NCI-H446 (cell line): Measurements from ENCODE around the gene CHCHD3.
A peak's percentile ranks its signal among the peaks of the same experiment; 100 is the strongest.

Experiments used
- DNase-seq, 2 experiments: peaks; one replicate each; lab custom pipeline; 2025; lab: John Stamatoyannopoulos, UW

CHCHD3 gene

DNA sequence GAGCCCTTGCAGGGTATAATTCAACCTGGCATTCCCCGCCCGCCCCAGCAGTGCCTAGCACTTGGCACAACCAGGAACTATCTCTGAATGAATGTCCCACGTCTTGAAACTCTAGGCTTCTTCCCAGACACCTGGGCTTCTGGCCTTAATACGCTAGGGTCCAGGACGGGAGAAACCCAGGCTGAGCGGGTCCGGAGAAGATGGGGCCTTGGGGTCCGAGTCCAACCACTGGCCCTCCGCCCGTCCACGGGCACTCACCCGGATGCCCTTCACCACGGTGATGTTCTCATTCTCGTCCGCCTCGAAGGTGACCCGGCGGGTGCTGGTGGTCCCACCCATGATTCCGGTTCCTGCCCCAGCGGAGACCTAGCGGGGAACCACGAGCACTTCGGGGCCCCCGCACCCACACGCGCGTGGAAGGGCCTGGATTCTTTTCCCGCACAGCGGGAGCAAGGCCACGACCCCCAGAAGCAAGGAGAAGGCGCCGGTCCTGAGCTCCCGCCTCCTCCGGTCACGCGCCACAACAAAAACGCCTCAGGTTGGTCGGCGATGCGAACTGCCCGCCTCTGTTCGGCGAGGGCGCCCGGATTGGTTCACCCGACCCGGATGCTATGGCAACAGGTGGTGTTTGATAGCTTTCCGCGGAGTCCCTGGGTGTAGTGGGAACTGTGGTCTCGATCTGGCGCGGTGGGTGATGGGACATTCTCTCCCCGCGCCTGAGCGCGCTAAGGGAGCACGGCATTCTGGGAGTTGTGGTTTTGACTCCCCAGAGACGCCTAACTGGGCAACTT is at the start of gene CHCHD3:
Gene CHCHD3, minus strand, starts transcription at position 492 of the 791 bp plus-strand sequence. Its CDS starts 153 bp downstream, at position 339.
- DNase-seq: peak; percentile 81 to 97

DNA sequence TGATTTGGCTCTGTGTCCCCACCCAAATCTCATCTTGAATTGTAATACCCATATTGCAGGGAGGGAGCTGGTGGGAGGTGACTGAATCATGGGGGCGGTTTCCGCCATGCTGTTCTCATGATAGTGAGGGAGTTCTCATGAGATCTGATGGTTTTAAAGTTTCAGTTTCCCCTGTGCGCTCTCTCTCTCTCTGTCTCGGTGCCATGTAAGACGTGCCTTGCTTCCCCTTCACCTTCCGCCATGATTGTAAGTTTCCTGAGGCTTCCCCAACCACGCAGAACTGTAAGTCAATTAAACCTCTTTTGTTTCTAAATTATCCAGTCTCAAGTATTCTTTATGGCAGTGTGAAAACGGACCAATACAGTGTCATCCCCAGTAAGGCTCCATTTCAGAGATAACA is 48.3 kb upstream of the CHCHD3 start:
- no peak for DNase-seq

DNA sequence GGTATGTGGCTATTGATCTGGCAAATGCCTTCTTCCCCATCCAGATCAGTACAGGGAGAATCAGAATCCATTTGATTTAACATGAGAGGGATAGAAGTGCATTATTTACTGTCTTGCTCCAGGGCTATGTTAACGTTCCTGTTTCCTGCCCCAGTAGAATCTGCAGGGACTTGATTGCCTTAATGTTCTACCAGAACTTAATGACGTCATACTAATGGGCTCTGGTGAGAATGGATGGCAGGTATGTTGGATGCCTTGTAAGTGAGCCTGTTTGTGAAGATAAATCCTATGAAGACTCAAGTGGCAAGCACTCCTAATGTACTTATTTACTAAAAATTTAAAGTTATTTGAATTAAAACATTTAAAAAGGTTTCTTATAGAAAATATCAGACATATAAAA is 44.5 kb upstream of the CHCHD3 start:
- DNase-seq: no peak

DNA sequence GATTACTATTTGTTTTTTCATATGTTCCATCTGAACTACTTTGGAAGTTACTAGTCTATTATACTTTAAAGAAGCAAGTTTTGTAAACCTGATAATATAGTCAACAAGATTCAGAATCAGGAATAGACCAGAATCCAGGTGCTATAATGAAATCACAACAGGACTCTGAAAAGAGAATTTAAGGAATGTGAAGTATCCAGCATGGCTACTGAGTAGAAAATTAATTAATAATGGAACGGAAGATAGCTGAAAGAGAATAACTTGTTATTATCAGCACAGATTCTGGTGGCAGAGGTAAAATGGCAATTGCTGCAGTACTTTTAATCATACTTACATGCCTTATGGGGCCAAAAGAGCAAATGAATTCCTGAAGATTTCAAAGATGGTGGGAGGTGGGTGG is 43.1 kb upstream of the CHCHD3 start:
- no peak for DNase-seq

DNA sequence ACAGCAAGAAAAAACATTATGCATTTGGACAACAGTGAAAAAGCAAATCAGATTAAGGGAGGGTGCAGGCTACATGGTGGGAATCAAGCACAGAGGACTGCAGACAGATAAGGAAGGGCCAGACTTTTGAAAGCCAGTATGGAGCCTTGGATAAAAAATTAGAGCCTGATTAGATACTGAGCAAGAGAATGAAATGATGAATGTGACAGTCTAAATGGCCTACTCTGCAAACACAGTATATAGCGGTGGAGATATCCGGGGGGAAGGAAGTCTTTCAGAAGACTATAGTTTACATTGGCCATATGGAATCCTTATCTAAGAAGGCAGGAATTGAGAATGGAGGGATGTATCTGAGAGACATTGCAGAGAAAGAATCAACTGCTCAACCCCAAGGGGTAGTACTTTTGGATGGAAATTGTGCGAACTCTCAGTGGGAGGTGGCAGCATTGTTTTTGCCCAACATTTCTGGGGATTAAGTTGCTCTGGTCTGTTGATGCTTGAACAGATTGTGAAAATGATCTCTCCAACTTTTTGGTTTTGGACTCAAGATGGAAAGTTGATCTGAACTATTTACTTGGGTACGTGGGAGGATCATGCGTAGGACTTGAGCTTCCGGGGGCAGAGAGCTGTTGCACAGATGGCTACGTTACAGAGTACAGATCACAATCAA is 39.4 kb upstream of the CHCHD3 start:
- no peak for DNase-seq

DNA sequence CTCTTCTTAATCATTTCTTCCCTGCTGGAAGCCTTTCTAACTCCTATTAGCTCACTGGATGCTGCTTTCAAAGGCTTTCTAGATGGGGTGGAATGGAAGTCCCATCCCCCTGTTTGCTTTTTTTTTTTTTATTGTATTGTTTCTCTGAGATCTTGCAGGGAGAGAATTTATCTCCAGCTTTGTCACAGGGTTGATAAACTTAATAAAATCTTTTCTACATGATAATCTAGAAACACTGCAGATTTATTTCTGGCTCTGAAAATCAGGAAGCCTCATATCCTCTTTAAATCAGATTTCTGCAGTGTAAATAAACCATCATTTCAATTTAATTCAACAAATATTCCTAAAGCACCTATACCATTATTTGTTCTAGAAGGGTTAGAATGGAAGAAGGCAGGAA is 37.2 kb upstream of the CHCHD3 start:
- DNase-seq: no peak

DNA sequence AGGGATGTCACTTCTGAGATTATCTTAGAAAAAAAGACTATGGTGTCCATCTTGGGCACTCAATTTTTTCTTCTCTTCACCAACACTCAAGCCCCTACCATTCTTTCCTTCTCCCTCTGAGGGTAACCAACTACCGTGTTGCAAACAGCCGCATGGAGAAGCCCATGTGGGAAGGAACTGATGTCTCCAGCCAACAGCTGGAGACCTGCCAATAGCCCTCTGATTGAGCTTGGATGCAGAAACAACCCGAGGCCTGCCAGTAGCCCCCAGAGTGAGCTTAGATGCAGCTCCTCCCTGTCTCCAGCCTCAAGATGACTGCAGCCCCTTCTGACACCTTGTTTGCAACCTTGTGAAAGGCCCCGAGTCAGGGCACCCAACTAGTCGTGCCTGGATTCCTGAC is 36.4 kb upstream of the CHCHD3 start:
- peak in 1 of 2 experiments; percentile 71 for DNase-seq

DNA sequence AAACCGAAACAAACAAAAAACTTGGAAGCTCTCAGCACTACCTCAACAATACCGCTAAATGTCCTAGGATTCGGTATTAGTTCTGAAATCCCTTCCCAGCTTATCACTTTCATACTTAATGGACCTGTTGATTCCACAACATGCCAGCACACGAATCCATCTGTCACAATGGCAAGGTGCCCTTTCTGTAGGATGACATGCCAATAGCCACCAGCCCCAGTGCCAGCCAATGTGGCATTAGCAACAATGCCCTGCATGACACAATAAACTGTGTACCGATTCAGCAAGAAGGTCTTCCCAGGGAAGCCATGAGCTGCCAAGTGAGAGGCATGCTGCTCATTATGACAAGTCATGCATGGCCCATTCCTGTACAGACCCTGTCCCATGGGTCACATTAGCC is 35.6 kb upstream of the CHCHD3 start:
- DNase-seq: peak; percentile 7 to 65

DNA sequence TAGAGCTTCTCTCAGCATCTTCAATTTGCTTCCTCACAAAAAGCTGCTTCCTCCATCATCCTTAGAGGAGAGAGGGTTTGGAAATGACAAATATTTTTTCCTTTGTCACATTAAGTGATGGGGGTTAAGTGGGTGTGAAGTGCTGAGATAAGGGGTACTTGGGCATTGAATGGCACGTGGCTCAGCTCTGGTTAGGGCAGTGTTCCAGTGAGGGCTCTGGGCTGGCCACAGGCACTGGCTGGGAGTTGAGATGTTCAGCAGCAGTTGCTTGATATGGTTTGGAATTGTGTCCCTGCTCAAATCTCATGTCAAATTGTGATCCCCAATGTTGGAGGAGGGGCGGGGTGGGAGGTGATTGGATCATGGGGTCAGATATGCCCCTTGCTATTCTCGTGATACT is 33.7 kb upstream of the CHCHD3 start:
- no peak for DNase-seq

DNA sequence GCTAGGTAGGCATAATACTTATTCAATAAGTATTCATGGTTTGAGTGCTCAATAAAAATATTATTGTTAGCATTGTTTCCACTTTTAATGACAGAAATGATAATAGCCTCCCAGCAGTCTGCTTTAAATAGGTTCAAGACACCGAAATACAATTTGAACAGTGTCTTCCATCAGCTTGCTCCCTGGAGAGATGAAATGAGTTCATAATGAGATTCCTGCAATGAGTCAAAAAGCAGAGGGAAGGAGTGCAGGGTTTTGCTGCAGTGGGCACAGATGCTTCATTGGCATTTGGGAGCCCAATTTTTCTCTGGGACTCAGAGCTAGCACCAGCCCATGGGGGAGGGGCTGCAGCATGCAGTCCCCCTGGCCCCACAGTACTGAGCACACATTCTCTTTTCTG is 32.6 kb upstream of the CHCHD3 start:
- DNase-seq: no peak

DNA sequence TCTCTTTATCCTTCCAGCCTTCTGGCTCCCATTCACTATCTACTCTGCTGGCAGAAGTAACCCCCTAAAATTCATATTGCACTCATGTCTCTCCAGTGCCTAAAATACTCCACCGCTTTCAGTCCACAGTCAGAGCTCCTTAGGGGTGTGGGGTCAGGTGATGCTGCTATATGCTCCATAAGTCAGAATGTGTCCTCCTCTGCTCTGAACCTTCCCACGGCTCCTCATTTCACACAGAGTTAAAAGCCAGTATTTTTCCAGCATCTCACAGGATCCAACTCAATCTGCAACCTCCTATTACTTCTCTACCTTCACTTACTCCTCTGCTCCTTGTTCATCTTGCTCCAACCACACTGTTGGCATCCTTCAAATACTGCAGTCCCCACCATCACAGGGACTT is 31.1 kb upstream of the CHCHD3 start:
- no peak for DNase-seq

DNA sequence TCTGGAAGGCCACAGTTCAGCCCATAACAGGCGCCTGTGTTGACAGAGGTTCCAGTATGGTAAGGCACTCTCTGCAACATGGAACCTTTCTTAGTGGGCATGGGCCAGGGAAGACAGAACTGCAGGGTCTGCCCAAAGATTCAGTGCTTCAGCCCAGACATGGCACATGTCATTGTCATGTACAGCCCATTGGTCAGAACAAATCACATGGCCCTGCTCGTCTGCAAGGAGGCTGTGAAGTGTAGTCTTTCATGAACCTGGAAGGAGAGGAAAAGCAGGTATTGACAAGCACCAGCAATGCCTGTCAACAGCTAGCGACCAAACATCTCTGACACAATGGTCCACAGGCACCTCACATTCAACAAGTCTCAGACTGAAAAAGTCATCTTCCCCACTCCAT is 30.4 kb upstream of the CHCHD3 start:
- DNase-seq: no peak

DNA sequence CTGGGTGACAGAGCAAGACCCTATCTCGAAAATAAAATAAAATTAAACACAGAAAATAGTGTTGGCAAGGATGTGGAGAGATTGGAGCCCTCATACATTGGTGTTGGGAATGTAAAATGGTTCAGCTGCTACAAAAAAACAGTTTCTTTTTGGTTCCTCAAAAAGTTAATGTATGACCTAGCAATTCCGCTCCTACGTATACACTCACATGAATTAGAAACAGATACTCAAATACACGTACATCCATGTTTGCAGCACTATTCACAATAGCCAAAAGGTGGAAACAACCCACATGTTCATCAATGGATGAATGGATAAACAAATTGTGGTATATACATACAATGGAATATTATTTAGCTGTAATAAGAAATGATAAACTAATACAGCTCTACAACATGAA is 28.4 kb upstream of the CHCHD3 start:
- no peak for DNase-seq

DNA sequence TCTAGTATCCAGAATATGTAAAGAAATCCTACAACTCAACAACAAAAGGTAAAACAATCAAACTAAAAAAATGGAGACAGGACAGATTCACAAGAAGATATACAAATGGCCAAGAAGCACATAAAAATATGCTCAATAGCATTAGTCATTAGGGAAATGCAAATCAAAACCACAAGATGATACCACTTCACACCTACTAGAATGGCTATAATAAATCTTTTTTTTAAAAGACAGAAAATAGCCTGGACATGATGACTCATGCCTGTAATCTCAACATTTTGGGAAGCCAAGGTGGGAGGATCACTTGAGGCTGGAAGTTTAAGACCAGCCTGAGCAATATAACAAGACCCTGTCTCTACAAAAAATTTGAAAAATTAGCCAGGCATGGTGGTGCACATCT is 27.9 kb upstream of the CHCHD3 start:
- no peak for DNase-seq

DNA sequence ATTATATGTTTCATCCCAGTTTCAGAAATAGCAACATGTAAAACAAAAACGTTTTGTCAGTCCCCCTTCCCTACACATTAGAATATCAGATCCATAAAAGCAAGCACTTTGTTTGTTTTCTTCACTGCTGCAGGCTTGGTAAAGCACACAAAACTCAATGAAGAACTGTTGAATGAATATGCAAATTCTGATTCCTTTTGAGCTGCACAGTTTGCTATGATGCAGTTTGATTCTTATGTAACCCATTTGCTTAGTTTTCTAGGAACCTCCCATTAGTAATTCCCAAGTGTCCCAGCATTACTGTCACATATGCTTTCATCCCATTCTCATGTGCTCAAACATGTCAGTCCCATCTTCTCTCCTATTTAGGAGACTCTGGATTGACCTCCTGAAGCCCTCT is 26.1 kb upstream of the CHCHD3 start:
- no peak for DNase-seq

DNA sequence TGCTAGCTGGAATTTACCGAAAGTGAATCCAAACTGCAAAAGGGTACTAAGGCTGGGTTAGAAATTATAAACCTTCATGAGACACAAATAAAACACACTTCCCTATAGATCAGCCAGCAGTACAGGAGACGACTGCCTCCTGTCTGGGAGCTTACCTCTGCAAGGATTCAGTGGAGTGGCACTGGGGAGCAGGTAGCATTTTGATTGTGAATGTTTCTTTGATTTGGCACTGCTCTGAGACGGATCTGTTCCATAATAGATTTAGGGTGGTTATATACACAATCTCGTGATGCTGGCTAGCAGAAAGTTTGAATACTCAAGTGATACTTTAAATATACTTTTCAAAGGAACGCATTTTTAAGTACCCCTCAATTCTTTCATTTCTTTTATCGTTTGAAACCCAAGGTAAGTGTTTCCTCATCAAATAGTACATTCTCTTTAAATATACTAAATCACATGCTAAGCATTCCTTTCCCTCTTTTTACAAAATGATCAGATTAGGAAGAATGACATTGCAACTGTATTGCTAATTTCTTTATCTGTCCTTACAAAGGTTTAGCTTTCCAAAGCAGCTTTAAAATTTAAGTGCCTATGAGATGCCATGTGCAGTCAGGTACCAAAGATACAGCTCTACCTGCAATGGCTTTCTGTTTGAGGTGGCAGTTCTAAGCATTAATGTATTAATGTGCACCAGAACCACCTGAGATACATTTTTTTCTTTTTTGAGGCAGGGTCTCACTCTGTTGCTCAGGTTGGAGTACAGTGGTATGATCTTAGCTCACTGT is 20.6 kb upstream of the CHCHD3 start:
- no peak for DNase-seq

DNA sequence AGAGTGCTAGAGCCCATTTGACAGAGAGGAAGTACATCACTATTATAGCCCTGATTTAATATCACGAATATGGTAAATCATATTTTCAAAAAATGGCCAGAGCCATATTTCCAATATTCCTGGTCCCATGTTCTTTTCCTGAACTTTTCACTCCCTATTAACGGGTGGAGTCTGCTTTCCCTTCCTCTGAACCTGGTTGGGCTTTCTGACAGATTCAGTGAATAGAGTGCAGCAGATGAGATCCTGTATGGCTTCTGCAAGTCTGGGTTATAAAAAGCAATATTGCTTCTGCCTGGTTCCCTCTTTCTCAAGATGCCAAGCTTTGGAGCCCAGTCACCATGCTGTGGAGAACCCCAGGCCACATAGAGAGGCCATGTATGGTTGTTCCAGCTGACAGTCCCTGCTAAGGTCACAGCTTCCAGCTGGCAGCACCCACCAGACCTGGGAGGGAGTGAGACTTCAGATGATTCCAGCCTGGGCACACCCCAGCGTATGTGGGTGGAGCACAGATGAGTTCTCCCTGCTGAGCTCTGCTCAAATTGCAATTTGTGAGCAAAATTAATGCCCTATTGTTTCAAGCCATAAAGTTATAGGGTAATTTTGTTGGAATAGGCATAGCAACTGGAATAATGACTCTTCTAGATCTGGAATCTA is 17.9 kb upstream of the CHCHD3 start:
- no peak for DNase-seq

DNA sequence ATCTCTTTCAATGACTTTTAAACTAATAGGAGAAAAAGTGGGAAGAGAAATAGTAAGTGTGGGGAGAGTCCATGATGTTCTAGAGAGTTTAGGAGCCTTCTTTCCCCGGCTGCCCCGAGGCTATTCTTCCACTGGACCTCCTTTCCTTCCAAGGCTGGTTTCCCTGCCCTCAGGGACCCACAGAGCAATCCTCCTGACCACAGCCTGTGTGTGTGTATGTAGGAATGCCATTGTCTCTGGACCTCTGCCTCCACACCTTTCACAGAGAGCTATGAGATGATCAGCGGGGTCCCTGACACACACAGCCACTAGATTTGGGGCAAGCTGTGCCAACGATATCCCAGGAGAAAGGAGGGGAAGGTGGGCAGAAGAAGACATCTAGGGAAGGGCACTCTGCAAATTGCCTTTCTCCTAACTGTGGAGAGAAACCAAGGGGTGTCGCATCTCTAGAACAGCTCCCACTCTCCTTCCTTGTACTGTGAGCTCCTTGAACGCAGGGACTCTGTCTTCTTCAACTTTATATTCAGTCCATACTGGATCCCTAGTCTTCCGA is 13.3 kb upstream of the CHCHD3 start:
- no peak for DNase-seq

DNA sequence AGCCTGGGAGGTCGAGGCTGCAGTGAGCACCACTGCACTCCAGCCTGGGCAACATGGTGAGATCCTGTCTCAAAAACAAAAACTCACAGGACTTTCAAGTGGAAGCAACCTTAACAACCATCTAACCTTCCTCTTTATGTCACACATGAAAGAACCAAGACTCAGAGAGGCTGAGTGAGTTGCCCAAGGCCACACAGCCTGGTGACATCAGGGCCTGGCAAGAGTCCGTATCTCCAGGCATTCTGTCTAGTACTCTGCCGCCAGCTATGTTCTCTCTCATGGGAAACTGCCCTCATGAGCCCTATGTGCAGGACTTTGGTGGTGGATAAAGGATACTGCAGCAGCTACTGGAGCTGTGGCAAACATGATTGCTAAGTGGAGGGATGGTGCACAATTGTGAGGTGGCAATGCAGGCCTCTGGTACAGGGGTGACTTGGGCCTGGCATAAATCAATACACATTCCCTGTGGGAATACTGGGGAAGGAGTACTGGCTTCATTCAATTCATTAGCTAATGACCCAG is 10.1 kb upstream of the CHCHD3 start:
- no peak for DNase-seq

DNA sequence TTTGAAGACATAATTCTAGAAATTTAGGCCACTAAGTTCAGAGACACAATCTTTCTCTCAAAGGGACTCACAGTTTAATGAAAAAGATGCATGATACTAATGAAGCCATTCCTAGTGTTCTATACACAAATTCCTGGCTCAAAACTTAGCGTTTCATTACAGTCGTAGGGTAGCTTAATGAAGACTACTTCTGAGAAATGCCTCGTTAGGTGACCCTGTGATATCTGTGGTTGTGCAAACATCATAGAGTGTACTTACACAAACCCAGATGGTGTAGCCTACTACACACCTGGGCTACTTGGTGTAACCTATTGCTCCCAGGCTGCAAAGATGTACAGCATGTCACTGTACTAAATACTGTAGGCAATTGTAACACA is 488 bp upstream of the CHCHD3 start:
- DNase-seq: no peak

DNA sequence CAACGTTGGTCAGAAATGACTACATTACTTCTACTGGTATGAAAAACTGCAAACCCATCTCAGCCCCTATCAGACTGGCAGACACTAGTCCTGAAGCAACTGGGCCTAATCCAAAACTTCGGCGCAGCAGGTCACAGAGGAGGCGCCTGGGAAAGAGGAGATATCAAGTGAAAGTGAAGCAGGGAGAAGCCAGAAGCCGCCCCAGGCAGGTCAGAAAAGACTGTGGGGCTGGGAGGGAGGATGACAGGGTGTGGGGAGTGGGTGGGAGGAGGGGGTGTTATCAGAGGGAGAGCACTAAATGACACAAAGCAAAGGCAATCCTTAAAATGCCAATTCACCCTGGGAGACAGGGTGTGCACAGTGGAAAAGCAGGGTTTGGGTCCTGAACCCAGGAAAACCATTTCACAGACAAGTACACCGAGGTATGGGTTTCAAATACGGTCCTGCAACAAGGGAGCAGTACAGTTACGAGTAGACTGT is 731 bp downstream of the CHCHD3 start:
- DNase-seq: no peak

DNA sequence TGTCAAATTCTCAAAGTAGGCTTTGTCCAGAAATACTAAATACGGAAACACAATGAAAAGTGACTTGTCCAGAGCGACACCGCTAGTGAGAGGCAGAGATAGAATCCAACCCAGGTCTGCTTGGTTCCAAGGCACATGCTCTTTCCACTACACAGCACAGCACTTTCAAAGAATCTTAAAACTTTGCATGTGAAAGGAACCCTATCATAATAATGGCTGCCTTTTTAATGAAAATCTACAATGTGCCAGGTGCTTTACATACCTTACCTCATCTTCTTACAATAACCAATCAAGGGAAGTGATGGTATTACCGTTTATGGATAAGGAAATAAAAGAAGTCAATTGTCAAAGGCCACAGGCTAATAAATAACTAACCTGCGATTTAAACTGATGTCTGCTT is 2.6 kb downstream of the CHCHD3 start:
- DNase-seq: no peak
